Upper lobe of left lung (tissue), 6 donors: ENCODE data around the gene TRHDE. TPM values are rescaled to one million over a fixed set of nuclear protein-coding genes. Genes with fewer than 3 reads are reported as not detected.

Experiments used
- ATAC-seq, 2 donors: fragments of 200-7000 bp; cut with Tn5 transposase; one replicate each; pipeline ENCODE4 v1.9.1; 2022; ENCODE audit warnings: mild to moderate bottlenecking in 2 of 2, moderate library complexity in 2 of 2; ENCODE audit not compliant: low FRiP score in 2 of 2
- DNase-seq, 2 donors: peaks; one replicate each; pipeline ENCODE4 v3.0.0-alpha.2; 2019 to 2020
- H3K27ac ChIP-seq, 4 donors: fragments of 200-600 bp; sonication (generic); one replicate each; pipeline ENCODE4 v1.5.1; 2016 to 2019
- H3K27me3 ChIP-seq, 4 donors: fragments of 200-600 bp; sonication (generic); one replicate each; pipeline ENCODE4 v1.5.1; 2017 to 2019
- H3K36me3 ChIP-seq, 4 donors: fragments of 200-600 bp; sonication (generic); one replicate each; pipeline ENCODE4 v1.5.1; 2016 to 2019
- H3K4me1 ChIP-seq, 4 donors: fragments of 200-600 bp; sonication (generic); one replicate each; pipeline ENCODE4 v1.5.1; 2018 to 2019
- H3K4me3 ChIP-seq, 4 donors: fragments of 200-600 bp; sonication (generic); one replicate each; pipeline ENCODE4 v1.5.1; 2017 to 2019; ENCODE audit warnings: mild to moderate bottlenecking in 2 of 4, moderate library complexity in 1 of 4
- H3K9me3 ChIP-seq, 4 donors: fragments of 200-600 bp; sonication (generic); one replicate each; pipeline ENCODE4 v1.5.1; 2018 to 2019
- EP300 ChIP-seq, 4 donors: sonication (generic); formaldehyde crosslinking; IDR thresholded peaks; one replicate each; pipeline ENCODE4 v1.5.1; 2017; ENCODE audit warnings: antibody characterized with exemption in 4 of 4, control low read depth in 2 of 4
- POLR2A ChIP-seq, 4 donors: fragments of 450-650 bp; IDR thresholded peaks; one replicate each; pipeline ENCODE4 v1.5.1; 2016 to 2017; ENCODE audit warnings: antibody characterized with exemption in 4 of 4, mild to moderate bottlenecking in 2 of 4
- POLR2AphosphoS5 ChIP-seq, 2 donors: sonication (generic); formaldehyde crosslinking; IDR thresholded peaks; one replicate each; pipeline ENCODE4 v1.5.1; 2017; ENCODE audit warnings: antibody characterized with exemption in 2 of 2
- WGBS, 2 donors: methylation state at CpG; one replicate each; pipeline ENCODE4 v1.1.5; 2017 to 2018; 5-methylcytosine and 5-hydroxymethylcytosine counted together
- total RNA-seq, 6 donors: library from RNA; depleted of rRNA in 4 of 6; stranded (reverse); fragments of >200 nt in 4 of 6; gene quantifications; one replicate each; pipeline versions ENCODE4 v1.1.0 to v1.2.1, GENCODE V29; 2016 to 2021
- TF ChIP-seq, protein P1 (sequence below), 6 experiments: fragments of 450-650 bp in 4 of 6; fragments of 200-600 bp in 2 of 6; sonication (generic) in 2 of 6; IDR thresholded peaks; one replicate each; pipeline ENCODE4 v1.5.1; 2016 to 2019; ENCODE audit warnings: antibody characterized with exemption in 6 of 6
- donor health status: DM: no; HTN: no; CAD: no; lungs with moderate emphysema.
- donor health status: DM: no; HTN: yes; CAD: no; lungs with severe emphysema.

TRHDE gene
- total RNA-seq, 6 donors from 2014 or later, result 2.9 to 21.0 (median 14.3) TPM

- no peak for ATAC-seq
- H3K27me3 ChIP-seq, result peaks cover 0 to 19% (median 12%) of the 10 kb centered on the region in 4 donors
- H3K9me3 ChIP-seq, result no peaks in the 10 kb centered on the region
- TF ChIP-seq, protein P1, sequence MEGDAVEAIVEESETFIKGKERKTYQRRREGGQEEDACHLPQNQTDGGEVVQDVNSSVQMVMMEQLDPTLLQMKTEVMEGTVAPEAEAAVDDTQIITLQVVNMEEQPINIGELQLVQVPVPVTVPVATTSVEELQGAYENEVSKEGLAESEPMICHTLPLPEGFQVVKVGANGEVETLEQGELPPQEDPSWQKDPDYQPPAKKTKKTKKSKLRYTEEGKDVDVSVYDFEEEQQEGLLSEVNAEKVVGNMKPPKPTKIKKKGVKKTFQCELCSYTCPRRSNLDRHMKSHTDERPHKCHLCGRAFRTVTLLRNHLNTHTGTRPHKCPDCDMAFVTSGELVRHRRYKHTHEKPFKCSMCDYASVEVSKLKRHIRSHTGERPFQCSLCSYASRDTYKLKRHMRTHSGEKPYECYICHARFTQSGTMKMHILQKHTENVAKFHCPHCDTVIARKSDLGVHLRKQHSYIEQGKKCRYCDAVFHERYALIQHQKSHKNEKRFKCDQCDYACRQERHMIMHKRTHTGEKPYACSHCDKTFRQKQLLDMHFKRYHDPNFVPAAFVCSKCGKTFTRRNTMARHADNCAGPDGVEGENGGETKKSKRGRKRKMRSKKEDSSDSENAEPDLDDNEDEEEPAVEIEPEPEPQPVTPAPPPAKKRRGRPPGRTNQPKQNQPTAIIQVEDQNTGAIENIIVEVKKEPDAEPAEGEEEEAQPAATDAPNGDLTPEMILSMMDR (IDR thresholded peaks at IDR 0.05), result no peak
- TF ChIP-seq POLR2AphosphoS5 (IDR thresholded peaks at IDR 0.05) (no peak), EP300 (IDR thresholded peaks at IDR 0.05) (no peak), POLR2A (IDR thresholded peaks at IDR 0.05) (no peak)
- 54 to 65% methylated on average over 3 of the region's 3 CpGs for WGBS, 2 donors
- no peaks in the 10 kb centered on the region for H3K36me3 ChIP-seq
- no peak overlapping the region for H3K4me3 ChIP-seq
- peaks cover 9 to 27% (median 15%) of the 10 kb centered on the region in 4 donors for H3K4me1 ChIP-seq
- H3K27ac ChIP-seq, result no peak overlapping the region
- no peak for DNase-seq
Observed at GRCh38 chr12:72276181-72276805, 4.1 kb downstream of the TRHDE start.

DNA sequence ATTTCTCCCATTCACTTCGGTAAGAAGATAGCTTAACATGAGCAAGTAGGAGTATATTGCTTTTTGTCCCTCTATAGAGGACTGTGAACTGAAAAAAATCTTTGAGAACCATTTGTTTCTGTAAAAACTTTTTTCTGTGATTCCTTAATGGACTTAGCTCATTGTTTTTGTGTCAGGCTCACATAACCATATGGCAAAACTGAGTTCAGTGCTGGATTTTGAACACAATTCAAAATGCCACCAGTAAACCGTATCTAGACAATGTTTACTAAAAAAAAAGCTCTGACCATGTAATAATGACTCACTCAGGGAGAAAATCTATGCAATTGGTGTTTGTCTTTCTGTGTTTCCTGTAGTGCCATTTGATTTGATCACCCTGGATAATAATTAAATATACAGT, 5.2 kb downstream of the TRHDE start:
- WGBS, 2 donors, result 64 to 72% methylated on average over 2 of the region's 2 CpGs
- H3K27me3 ChIP-seq, result peaks cover 0 to 16% (median 7%) of the 10 kb centered on the region in 4 donors
- no peak overlapping the region for H3K4me3 ChIP-seq
- ATAC-seq (no peak), DNase-seq (no peak)
- no peaks in the 10 kb centered on the region for H3K9me3 ChIP-seq
- H3K36me3 ChIP-seq, result no peaks in the 10 kb centered on the region
- no peak for TF ChIP-seq POLR2A (IDR thresholded peaks at IDR 0.05)
- TF ChIP-seq, protein P1 (IDR thresholded peaks at IDR 0.05), result no peak
- H3K4me1 ChIP-seq, result peaks cover 9 to 16% (median 13%) of the 10 kb centered on the region in 4 donors
- H3K27ac ChIP-seq, result no peak overlapping the region

DNA sequence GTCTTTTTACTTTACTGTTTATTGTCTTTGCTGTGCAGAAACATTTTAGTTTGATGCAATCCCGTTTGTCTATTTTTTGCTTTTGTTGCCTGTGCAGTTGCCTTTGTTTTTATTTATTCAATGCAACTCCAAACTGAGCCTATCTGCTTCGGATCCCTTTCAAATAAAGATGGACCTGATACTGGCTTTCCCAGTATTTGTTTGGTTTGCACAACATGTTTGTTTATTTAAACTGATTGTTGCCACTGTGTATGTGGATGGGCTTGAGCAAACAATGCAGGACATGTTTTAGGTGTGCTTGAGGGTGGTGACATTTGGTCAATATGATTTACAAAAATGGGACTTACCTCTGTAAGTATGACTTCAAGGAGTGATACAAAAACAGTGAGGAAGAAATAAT, 6.7 kb downstream of the TRHDE start:
- WGBS, 2 donors, result 31 to 37% methylated on average over 2 of the region's 2 CpGs
- TF ChIP-seq, protein P1 (IDR thresholded peaks at IDR 0.05), result no peak
- TF ChIP-seq POLR2A (IDR thresholded peaks at IDR 0.05), result no peak
- no peak for TF ChIP-seq EP300 (IDR thresholded peaks at IDR 0.05)
- TF ChIP-seq POLR2AphosphoS5 (IDR thresholded peaks at IDR 0.05), result no peak

DNA sequence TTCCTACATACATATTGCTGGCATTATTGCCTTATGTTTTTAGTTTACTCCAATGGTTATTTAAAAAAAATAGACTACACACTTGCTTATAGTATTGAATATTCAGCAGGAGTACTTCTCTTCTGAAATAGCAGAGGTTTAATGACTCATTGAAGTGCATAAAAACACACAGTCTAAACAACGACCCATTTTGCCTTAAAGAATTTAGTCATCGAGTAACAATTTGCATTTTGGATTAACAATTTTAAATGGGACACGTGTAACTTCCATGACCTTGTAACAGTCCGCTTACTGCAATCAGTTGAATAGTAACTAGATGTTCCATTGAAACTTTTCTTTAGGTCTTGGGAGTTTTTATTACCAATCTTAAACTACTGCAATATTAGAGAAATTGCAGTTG, 9.0 kb downstream of the TRHDE start:
- DNase-seq (no peak), ATAC-seq (no peak)
- Histone ChIP-seq H3K4me1 (no peaks in the 10 kb centered on the region), H3K9me3 (no peaks in the 10 kb centered on the region), H3K27me3 (no peaks in the 10 kb centered on the region), H3K27ac (no peak overlapping the region), H3K36me3 (no peaks in the 10 kb centered on the region), H3K4me3 (no peak overlapping the region)
- WGBS, 2 donors, result 63 to 64% methylated on average over 4 of the region's 4 CpGs
- no peak for TF ChIP-seq POLR2A (IDR thresholded peaks at IDR 0.05)
- TF ChIP-seq POLR2AphosphoS5 (IDR thresholded peaks at IDR 0.05), result no peak
- TF ChIP-seq, protein P1 (IDR thresholded peaks at IDR 0.05), result no peak
- TF ChIP-seq EP300 (IDR thresholded peaks at IDR 0.05), result no peak

More for the DNA sequence above, 6.7 kb downstream of the TRHDE start:
- Histone ChIP-seq H3K36me3 (no peaks in the 10 kb centered on the region), H3K4me3 (no peak overlapping the region), H3K9me3 (no peaks in the 10 kb centered on the region), H3K27me3 (peaks cover 0 to 4% (median 0%) of the 10 kb centered on the region in 4 donors), H3K4me1 (peaks cover 0 to 1% (median under 1%) of the 10 kb centered on the region in 4 donors), H3K27ac (no peak overlapping the region)
- ATAC-seq, result no peak
- DNase-seq, result no peak

GRCh38 chr12:72282721-72283120, 10.6 kb downstream of the TRHDE start:
- no peaks in the 10 kb centered on the region for H3K36me3 ChIP-seq
- WGBS, 2 donors, result 49 to 50% methylated on average over 1 of the region's 1 CpG
- H3K4me1 ChIP-seq, result no peaks in the 10 kb centered on the region
- TF ChIP-seq POLR2AphosphoS5 (IDR thresholded peaks at IDR 0.05), result no peak
- TF ChIP-seq, protein P1 (IDR thresholded peaks at IDR 0.05), result peak in 1 of 6 experiments; percentile 7
- H3K4me3 ChIP-seq, result no peak overlapping the region
- H3K27ac ChIP-seq, result no peak overlapping the region
- no peak for ATAC-seq
- no peak for DNase-seq
- H3K27me3 ChIP-seq, result no peaks in the 10 kb centered on the region
- H3K9me3 ChIP-seq, result no peaks in the 10 kb centered on the region
